Endodermal cell (in vitro differentiated cells): ENCODE measurements around the gene APOL1. TPM values are rescaled to one million over a fixed set of nuclear protein-coding genes. Genes with fewer than 3 reads are reported as not detected.
"Not testable (repeated sequence)": the region's sequence is repeated elsewhere in the genome, so short reads cannot be mapped to it uniquely, and the experiment has no call there.

Experiments
- DNase-seq: peaks from one replicate; pipeline ENCODE4 v3.0.0-alpha.2; 2017
- H3K27ac ChIP-seq: 2 replicates; pipeline ENCODE4 v1.5.1; 2013; ENCODE audit warnings: mild to moderate bottlenecking, low read depth, low read length, moderate library complexity
- H3K27me3 ChIP-seq: 2 replicates; pipeline ENCODE4 v1.6.1; 2013; ENCODE audit warnings: mild to moderate bottlenecking, low read length, moderate library complexity; ENCODE audit not compliant: insufficient read depth, control insufficient read depth, poor library complexity, severe bottlenecking
- H3K36me3 ChIP-seq: 2 replicates; pipeline ENCODE4 v1.7.0; 2013; ENCODE audit warnings: mild to moderate bottlenecking, low read length, moderate library complexity; ENCODE audit not compliant: control insufficient read depth, insufficient read depth
- H3K4me1 ChIP-seq: one replicate; pipeline ENCODE4 v1.7.0; 2013; ENCODE audit warnings: low read length; ENCODE audit not compliant: control insufficient read depth, insufficient read depth
- H3K4me3 ChIP-seq: 2 replicates; pipeline ENCODE4 v1.5.1; 2013; ENCODE audit warnings: mild to moderate bottlenecking, low read length, moderate library complexity
- H3K9ac ChIP-seq: 2 replicates; pipeline ENCODE4 v1.6.1; 2013; ENCODE audit warnings: mild to moderate bottlenecking, low read length, moderate library complexity; ENCODE audit not compliant: poor library complexity, severe bottlenecking; ENCODE audit errors: extremely low read depth
- H3K9me3 ChIP-seq: 2 replicates; pipeline ENCODE4 v1.6.1; 2013; ENCODE audit warnings: mild to moderate bottlenecking, low read length, moderate library complexity; ENCODE audit not compliant: control insufficient read depth
- H3K27ac Mint-ChIP-seq: 2 replicates; pipeline ENCODE4 v1.8.0; 2020; ENCODE audit warnings: mixed read lengths
- H3K27me3 Mint-ChIP-seq: 2 replicates; pipeline ENCODE4 v1.8.0; 2021; ENCODE audit warnings: mild to moderate bottlenecking, mixed read lengths; ENCODE audit not compliant: insufficient read depth
- H3K36me3 Mint-ChIP-seq: 2 replicates; pipeline ENCODE4 v1.8.0; 2020; ENCODE audit warnings: low read depth, mixed read lengths
- H3K4me1 Mint-ChIP-seq: 2 replicates; pipeline ENCODE4 v1.8.0; 2020; ENCODE audit warnings: mixed read lengths
- H3K4me3 Mint-ChIP-seq: 2 replicates; pipeline ENCODE4 v1.8.0; 2020; ENCODE audit warnings: mild to moderate bottlenecking, moderate library complexity, mixed read lengths
- H3K9me3 Mint-ChIP-seq: 2 replicates; pipeline ENCODE4 v1.8.0; 2020; ENCODE audit warnings: mild to moderate bottlenecking, mixed read lengths
- WGBS, 2 experiments: methylation state at CpG; one replicate each; pipeline versions ENCODE4 v1.1.5 to v1.1.7; 2013; ENCODE audit warnings: missing lambda C conversion rate in 2 of 2, mixed read lengths in 1 of 2; ENCODE audit not compliant: insufficient coverage in 1 of 2, insufficient read length in 1 of 2; 5-methylcytosine and 5-hydroxymethylcytosine counted together
- total RNA-seq, 2 donors: library from RNA; stranded (reverse); fragmentation: NEBNext Ultra II Directional in 1 of 2; extraction: Animal tissue kit (Norgen Biotek cat#: 25700) in 1 of 2; gene quantifications; 2 replicates in 1 of 2; 3 replicates in 1 of 2; pipeline ENCODE4 v1.2.1, GENCODE V29; 2021
- TF ChIP-seq, protein P1 (sequence below): fragments of 200-600 bp; sonication (generic); conservative IDR thresholded peaks from 2 replicates; pipeline ENCODE4 v1.5.0; 2021; ENCODE audit warnings: antibody characterized with exemption, mild to moderate bottlenecking

Gene APOL1
- total RNA-seq, 2 donors from 2014 or later: 0.11 to 0.22 TPM

DNA sequence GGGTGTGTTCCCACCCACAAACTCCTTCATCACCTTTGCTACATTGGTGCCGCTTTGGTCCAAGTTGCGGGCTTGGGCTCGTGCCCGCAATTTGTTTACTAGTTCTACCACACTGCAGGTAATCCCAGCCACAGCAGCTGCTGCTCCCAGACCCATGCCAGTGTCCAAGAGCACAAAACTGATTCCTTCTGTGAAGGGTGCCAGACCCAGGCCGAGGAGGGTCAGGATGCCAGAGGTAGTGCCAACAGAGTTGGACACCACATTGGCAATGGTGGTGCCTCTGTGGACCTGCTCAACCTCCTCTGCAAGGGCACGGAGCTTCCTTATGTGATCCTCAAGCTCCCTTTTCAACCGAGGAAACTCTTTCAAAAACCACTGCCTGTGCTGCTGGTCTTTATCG is 25.1 kb upstream of the APOL1 start:
- H3K36me3 Mint-ChIP-seq: no peaks in the 10 kb centered on the region

DNA sequence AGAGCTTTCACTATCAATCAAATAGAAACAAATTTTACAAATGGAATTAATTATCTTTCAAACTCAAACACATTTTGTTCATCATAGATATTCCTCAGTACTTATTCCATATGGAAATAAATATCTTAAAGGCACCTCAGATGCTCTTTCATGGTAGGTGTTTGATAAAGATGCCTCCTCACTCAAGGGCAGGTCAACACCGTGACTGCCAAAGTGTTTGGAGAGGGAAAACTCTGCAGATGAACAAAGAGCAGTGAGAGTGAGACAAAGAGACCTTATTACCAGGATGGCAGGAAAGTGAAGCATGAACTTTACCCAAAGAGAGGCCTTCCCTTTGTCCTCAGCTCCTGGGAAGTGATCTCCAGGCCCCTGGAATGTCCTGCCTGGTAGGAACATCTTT is 24.6 kb upstream of the APOL1 start:
- H3K27ac ChIP-seq, DNase-seq, H3K27me3 Mint-ChIP-seq, H3K27ac Mint-ChIP-seq, H3K9me3 ChIP-seq, H3K36me3 Mint-ChIP-seq, H3K36me3 ChIP-seq, H3K4me1 ChIP-seq, H3K4me3 Mint-ChIP-seq, H3K4me3 ChIP-seq, H3K9ac ChIP-seq, H3K9me3 Mint-ChIP-seq, H3K27me3 ChIP-seq: not testable (repeated sequence)
- H3K4me1 Mint-ChIP-seq: peaks cover 18% of the 10 kb centered on the region
- 100% methylated on average over 1 of the region's 1 CpG; no CpG with 5 or more reads in 1 of the 2 experiments for WGBS, 2 experiments

More for the DNA sequence above, 25.1 kb upstream of the APOL1 start:
- H3K27me3 ChIP-seq: no peaks in the 10 kb centered on the region
- Mint-ChIP-seq H3K9me3 (no peaks in the 10 kb centered on the region), H3K4me3 (no peak overlapping the region), H3K4me1 (peaks cover 23% of the 10 kb centered on the region), H3K27ac (no peak overlapping the region), H3K27me3 (no peaks in the 10 kb centered on the region)
- WGBS, 2 experiments: 83 to 89% methylated on average over 7 to 8 of the region's 8 CpGs
- no peak overlapping the region for H3K9ac ChIP-seq
- no peaks in the 10 kb centered on the region for H3K36me3 ChIP-seq
- H3K4me3 ChIP-seq: no peak overlapping the region
- no peaks in the 10 kb centered on the region for H3K4me1 ChIP-seq
- H3K27ac ChIP-seq: no peak overlapping the region
- no peaks in the 10 kb centered on the region for H3K9me3 ChIP-seq
- no peak for DNase-seq
- TF ChIP-seq, protein P1, sequence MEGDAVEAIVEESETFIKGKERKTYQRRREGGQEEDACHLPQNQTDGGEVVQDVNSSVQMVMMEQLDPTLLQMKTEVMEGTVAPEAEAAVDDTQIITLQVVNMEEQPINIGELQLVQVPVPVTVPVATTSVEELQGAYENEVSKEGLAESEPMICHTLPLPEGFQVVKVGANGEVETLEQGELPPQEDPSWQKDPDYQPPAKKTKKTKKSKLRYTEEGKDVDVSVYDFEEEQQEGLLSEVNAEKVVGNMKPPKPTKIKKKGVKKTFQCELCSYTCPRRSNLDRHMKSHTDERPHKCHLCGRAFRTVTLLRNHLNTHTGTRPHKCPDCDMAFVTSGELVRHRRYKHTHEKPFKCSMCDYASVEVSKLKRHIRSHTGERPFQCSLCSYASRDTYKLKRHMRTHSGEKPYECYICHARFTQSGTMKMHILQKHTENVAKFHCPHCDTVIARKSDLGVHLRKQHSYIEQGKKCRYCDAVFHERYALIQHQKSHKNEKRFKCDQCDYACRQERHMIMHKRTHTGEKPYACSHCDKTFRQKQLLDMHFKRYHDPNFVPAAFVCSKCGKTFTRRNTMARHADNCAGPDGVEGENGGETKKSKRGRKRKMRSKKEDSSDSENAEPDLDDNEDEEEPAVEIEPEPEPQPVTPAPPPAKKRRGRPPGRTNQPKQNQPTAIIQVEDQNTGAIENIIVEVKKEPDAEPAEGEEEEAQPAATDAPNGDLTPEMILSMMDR: no peak

DNA sequence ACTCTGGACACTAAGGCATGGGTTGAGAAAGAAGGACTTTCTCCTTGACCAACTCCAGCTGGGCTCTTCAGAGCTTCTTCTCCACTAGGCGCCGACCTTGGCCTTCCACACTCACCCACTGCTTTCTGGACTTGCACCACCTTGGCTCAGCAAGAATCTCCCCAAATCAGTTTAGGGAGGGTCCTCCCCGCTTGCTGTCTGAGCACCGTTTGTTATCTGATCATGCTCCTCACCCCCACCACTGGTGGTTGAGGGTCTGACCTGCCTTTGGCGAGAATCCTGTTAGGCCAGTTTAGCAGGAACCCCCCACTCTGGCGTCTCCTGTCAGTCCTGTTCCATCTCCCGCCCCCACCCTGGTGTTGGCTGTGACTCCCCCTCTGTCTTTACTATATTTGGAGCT is 24.0 kb upstream of the APOL1 start:
- Mint-ChIP-seq H3K9me3 (no peaks in the 10 kb centered on the region), H3K27ac (no peak overlapping the region), H3K4me1 (peaks cover 17% of the 10 kb centered on the region), H3K4me3 (no peak overlapping the region), H3K27me3 (no peaks in the 10 kb centered on the region), H3K36me3 (no peaks in the 10 kb centered on the region)
- Histone ChIP-seq H3K27me3 (no peaks in the 10 kb centered on the region), H3K4me1 (no peaks in the 10 kb centered on the region), H3K36me3 (no peaks in the 10 kb centered on the region), H3K9ac (no peak overlapping the region), H3K9me3 (no peaks in the 10 kb centered on the region), H3K4me3 (no peak overlapping the region), H3K27ac (no peak overlapping the region)
- TF ChIP-seq, protein P1: no peak
- DNase-seq: no peak
- 84 to 91% methylated on average over 5 to 7 of the region's 7 CpGs for WGBS, 2 experiments

DNA sequence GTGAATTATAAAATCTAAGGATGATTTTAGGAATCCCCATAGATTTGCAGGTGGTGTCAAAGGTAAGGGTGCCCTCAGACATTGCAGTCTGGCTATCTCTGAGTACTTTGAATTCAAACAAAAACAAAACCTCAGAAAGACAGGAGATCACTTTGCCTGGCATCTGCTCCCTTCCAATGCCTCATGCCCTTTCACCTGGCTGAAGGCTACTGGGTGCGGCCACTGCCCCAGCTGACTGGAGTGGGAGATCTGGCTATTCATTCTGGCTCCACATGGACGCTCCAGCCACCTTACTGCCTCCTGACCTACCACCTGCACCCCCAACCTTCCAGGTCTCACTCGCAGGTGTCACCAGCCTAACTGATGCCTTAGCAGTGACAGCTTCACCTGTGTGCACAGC is 23.3 kb upstream of the APOL1 start:
- not testable (repeated sequence) for H3K27ac ChIP-seq, H3K4me1 ChIP-seq, H3K27me3 Mint-ChIP-seq, H3K36me3 Mint-ChIP-seq, H3K9ac ChIP-seq, H3K4me3 ChIP-seq, DNase-seq, H3K36me3 ChIP-seq, H3K4me3 Mint-ChIP-seq, H3K9me3 Mint-ChIP-seq, H3K9me3 ChIP-seq, H3K27me3 ChIP-seq, H3K27ac Mint-ChIP-seq
- H3K4me1 Mint-ChIP-seq: peaks cover 17% of the 10 kb centered on the region
- 58 to 82% methylated on average over 2 of the region's 3 CpGs for WGBS, 2 experiments
